Measurements from ENCODE around the gene BSCL2.

- TF ChIP-seq PATZ1 (CRISPR knock-in tag; IDR thresholded peaks at IDR 0.05; ENCODE audit: borderline replicate concordance) (no peak), ZNF8 (CRISPR knock-in tag; IDR thresholded peaks at IDR 0.05) (no peak), SNAI2 (CRISPR knock-in tag; IDR thresholded peaks at IDR 0.05) (no peak), TCF4 (CRISPR knock-in tag; IDR thresholded peaks at IDR 0.05; ENCODE audit: borderline replicate concordance) (no peak), ZNF565 (CRISPR knock-in tag; conservative IDR thresholded peaks at IDR 0.05; ENCODE audit: low read depth) (no peak), ARNTL (CRISPR knock-in tag; IDR thresholded peaks at IDR 0.05; ENCODE audit: borderline replicate concordance, low read depth) (no peak), TOX (CRISPR knock-in tag; IDR thresholded peaks at IDR 0.05; ENCODE audit: borderline replicate concordance) (no peak), ZFP3 (CRISPR knock-in tag; IDR thresholded peaks at IDR 0.05) (no peak), RARB (CRISPR knock-in tag; IDR thresholded peaks at IDR 0.05) (no peak)
Observed at GRCh38 chr11:62724171-62724570, 16.9 kb upstream of the BSCL2 start.
